GM18499 (cell line): ENCODE data around the gene NCOA5.

ENCODE experiments used
- ATAC-seq: cut with Tn5 transposase; IDR thresholded peaks from one replicate; pipeline ENCODE4 v1.9.1; 2021; ENCODE audit warnings: moderate number of reproducible peaks; ENCODE audit not compliant: insufficient read depth, unreplicated experiment

NCOA5 gene

GRCh38 chr20:46065691-46066090, 24.1 kb downstream of the NCOA5 start:
- ATAC-seq = no peak

DNA sequence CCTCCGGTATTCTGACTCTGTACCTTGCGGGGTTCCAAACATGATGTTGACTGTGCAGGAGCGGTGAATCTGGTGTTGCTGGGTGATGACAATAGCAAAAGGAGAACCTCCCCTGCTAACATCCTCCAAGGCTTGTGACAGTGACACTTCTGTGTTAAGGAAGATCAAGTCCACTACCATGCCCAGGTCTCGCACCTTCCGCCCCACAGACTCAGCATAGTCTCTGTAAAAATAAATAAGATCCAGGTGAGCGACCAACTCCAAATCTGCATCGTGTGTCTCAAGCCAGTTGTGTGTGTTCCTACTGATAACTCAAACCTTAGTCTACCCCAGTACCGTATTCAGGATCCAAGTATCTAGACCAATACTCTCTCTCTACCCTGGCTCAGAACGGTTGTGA, 24.8 kb downstream of the NCOA5 start:
- no peak for ATAC-seq

- ATAC-seq = no peak
Measured at GRCh38 chr20:46063652-46064054, 26.1 kb downstream of the NCOA5 start.

- no peak for ATAC-seq
Measured at GRCh38 chr20:46063151-46063550, 26.6 kb downstream of the NCOA5 start.

GRCh38 chr20:46062621-46063020, 27.1 kb downstream of the NCOA5 start:
- no peak for ATAC-seq

- ATAC-seq = no peak
Measured at GRCh38 chr20:46062151-46062550, 27.6 kb downstream of the NCOA5 start.

- no peak for ATAC-seq
Measured at GRCh38 chr20:46060975-46061374, 28.8 kb downstream of the NCOA5 start.

DNA sequence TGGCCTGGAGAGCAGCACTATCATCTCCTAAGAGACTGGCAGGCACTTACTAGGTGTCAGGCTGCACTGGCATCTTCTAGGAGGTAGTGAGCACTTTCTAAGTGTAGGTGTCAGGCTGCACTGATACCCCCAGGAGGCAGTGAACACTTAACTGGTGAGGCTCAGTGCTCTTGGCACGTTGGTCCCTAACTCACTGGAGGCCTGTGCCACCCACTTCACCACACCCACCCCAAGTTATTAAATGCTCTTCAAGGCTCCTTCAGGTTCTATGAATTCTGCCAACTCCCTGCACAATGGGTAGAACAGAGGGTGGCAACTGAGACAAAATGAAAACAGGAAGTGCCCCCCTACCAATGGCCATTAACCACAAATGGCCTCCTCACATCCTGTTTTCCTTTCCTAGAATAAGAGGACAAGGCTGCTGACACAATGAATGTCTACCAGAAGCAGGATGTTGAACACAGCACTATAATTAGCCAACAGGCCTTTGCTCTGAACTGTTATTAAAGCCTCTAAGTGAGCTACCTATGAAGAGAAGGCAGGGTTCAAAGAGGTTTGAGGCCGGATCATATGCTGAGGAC, 29.4 kb downstream of the NCOA5 start:
- no peak for ATAC-seq

DNA sequence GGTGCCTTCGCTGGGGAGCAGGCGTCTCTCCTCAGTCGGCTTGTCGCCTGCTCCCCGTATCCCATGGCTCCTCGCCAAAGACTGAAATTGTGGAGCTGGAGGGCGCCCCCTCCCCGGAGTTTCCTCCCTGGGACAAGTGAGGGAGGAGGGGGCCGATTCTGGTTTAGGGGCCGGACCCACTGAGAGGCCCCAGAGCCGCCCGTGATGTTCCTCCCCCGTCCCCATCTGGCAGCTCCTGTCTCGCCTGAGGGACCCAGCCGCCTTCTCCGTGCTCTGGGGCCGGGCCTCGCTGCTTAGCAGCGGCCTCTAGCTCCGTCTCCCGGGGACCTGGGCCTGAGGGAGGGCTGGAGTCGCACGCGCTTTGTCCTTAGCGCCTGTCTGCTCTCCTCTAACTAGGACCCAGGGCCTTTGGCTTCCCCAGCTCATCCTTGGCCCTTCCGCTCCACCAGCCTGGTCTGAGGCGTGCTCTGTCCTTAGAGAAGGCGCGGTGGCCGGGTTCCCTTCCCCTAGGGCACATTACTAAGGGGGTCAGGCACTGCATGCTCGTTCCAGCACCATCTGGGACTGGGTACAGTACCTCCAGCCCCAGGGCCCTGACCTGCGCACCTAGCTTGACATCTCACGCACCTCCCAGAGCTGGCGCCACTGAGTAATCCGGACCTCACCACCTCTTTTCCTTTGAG, 31.0 kb downstream of the NCOA5 start:
- no peak for ATAC-seq

GRCh38 chr20:46057856-46058598, 31.7 kb downstream of the NCOA5 start:
- ATAC-seq = no peak

DNA sequence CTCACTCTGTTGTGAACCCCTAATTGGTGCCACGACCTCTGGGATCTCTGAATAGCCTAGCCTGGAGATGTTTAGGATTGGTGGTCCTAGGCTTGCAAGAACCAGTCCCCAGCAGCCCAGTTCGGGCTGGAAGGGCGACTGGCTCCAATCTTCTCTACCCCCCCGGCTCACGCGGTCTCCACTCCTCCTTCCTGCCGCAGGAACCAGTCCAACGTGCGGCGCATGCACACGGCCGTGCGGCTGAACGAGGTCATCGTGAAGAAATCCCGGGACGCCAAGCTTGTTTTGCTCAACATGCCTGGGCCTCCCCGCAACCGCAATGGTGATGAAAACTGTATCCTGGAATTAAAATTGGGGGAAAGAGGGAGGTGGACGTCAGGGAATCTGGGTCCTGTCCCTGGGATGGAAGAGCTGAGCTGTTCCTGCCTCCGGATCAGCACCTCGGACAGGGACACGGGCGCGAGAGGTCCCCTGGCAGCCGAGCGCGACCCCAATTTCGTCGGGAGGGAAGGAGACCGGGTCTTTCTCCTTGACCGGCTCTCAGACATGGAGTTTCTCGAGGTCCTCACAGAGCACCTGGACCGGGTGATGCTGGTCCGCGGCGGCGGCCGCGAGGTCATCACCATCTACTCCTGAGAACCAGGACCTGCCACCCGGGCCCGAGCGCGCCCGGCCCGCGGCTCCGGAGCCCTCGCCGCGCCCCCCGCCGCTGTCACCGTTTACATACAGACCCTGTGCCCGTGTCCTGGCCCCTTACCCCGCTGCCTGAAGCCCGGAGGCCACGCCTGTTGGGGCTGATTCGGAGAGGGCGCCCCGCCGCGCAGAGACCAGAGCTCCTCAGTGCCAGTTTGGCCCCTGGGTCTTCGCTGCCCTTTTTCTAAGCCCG, 32.5 kb downstream of the NCOA5 start:
- ATAC-seq = no peak

GRCh38 chr20:46056027-46056833, 33.5 kb downstream of the NCOA5 start:
- ATAC-seq = no peak

GRCh38 chr20:46055269-46055668, 34.5 kb downstream of the NCOA5 start:
- no peak for ATAC-seq

DNA sequence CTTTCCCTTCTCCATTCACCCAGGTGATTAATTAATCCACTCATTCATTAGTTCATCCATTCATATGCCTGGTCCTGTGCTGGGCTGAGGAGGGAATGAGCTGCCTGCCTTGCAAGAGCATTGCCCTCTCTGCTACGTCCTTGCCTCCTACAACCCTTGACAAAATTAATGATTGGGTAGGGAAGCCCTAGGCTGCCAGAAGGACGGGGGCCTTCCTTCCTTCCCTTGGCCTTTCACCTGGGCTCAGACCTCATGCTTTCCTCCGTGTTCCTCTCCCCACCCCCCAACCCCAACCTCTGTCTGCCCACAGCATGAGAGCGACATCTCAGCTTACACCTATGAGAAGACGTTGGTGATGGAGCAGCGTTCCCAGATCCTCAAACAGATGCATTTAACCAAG, 35.2 kb downstream of the NCOA5 start:
- ATAC-seq = no peak

DNA sequence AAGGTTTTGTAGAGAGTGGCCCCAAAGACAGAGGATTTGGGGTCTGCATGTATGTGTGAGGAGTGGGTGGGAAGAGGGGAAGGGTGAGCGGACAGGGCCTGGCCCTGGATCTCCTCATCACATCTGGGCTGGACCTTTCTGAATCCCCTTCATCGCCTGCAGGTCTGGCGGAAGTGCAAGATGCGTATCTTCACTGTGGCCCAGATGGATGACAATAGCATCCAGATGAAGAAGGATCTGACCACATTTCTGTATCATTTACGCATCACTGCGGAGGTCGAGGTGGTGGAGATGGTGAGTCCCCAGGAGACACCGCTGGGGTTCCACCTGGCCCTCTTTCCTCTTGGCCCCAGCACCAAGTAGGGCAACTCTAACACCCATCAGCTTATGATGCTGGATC, 36.3 kb downstream of the NCOA5 start:
- ATAC-seq = no peak

DNA sequence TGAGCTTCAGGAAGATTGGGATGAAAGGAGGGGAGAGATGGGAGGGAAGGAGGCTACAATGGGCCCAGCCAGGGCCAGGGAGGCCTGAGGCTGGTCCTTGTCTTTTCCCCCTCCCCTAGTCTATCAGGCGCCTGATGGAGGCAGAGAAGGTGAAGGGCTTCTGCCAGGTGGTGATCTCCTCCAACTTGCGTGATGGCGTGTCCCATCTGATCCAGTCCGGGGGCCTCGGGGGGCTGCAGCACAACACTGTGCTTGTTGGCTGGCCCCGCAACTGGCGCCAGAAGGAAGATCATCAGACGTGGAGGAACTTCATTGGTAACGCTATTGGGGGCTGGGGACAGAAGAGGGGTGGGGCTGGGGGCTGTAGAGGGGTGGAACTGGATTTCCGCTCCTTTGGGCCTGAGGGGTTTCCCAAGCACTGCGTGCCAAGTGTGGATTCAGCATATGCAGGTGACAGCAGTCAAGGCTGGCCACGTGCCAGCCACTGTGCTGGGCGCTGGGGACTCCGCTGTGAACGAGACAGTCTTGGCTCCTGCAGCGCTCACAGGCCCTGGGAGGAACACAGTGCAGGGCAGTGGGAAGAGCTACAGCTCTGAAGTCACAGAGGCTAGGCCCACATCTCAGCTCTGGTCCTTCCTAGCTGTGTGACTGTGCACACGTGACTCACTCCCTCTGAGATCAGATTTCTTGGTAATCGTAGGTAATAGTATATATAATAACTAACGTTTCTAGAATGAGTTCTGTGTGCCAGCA, 38.0 kb downstream of the NCOA5 start:
- no peak for ATAC-seq

DNA sequence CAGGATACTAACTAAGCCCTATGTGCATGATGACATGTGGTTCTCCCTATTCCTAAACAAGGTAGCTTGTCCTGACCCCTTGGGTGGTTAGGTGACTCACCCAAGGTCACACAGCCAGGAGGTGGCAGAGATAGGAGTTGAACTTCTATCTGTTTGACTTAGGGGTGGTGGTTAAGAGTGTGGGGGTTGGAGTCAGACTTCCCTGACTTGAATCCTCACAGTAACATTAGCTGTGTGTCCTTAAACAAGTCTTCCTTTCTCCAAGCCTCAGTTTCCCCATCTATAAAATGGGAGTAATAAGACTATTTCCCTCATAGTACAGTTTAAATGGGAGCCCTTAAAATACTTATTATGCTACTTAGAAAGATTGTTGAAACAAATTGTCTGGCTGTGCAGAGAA, 38.9 kb downstream of the NCOA5 start:
- no peak for ATAC-seq

- ATAC-seq = no peak
Measured at GRCh38 chr20:46050444-46050843, 39.3 kb downstream of the NCOA5 start.

DNA sequence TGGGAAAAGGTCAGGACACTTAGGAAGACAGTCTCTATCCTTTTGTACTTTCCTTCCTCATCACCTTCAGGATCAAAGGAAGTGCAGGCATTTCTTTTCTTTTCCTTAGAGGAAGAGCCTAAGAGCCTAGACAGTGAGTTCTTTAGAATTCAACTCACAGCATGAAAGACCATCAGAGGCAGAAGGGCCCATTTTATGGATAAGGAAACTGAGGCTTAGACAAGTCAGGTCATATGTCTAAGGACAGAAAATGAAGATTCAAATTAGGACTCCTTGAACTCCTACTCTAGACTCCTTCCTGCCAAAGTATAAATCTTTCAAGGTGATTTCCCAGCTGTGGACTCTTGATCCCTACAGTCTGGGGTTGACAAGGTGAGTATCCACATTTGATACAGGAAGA, 39.9 kb downstream of the NCOA5 start:
- ATAC-seq = no peak
